IPS DF 6.9 (cell line): ENCODE measurements around the gene RFC2.
"Not testable (repeated sequence)": the region's sequence is repeated elsewhere in the genome, so short reads cannot be mapped to it uniquely, and the experiment has no call there.

Experiments used
- DNase-seq: peaks from one replicate; pipeline ENCODE4 v3.0.0-alpha.2; 2013; ENCODE audit warnings: low read depth, low spot score
- H3K27ac ChIP-seq: one replicate; pipeline ENCODE4 v1.5.1; 2013; ENCODE audit warnings: low read length, control low read depth
- H3K27me3 ChIP-seq: 2 replicates; pipeline ENCODE4 v1.6.1; 2013; ENCODE audit warnings: mild to moderate bottlenecking, low read length; ENCODE audit not compliant: control insufficient read depth, insufficient read depth
- H3K36me3 ChIP-seq: 2 replicates; pipeline ENCODE4 v1.6.1; 2013; ENCODE audit warnings: low read length; ENCODE audit not compliant: control insufficient read depth, insufficient read depth
- H3K4me1 ChIP-seq: 2 replicates; pipeline ENCODE4 v1.6.1; 2013; ENCODE audit warnings: low read length; ENCODE audit not compliant: control insufficient read depth, insufficient read depth
- H3K4me3 ChIP-seq: 2 replicates; pipeline ENCODE4 v1.5.1; 2013; ENCODE audit warnings: mild to moderate bottlenecking, low read length
- H3K9me3 ChIP-seq: 2 replicates; pipeline ENCODE4 v1.6.1; 2013; ENCODE audit warnings: low read length, inconsistent platforms; ENCODE audit not compliant: control insufficient read depth, insufficient read depth
- WGBS: extraction: QIAGEN DNeasy Blood & Tissue Kit; methylation state at CpG from one replicate; pipeline ENCODE4 v1.1.7; 2013; ENCODE audit warnings: mixed read lengths, missing lambda C conversion rate; ENCODE audit not compliant: insufficient read length, insufficient coverage; 5-methylcytosine and 5-hydroxymethylcytosine counted together

RFC2 gene

DNA sequence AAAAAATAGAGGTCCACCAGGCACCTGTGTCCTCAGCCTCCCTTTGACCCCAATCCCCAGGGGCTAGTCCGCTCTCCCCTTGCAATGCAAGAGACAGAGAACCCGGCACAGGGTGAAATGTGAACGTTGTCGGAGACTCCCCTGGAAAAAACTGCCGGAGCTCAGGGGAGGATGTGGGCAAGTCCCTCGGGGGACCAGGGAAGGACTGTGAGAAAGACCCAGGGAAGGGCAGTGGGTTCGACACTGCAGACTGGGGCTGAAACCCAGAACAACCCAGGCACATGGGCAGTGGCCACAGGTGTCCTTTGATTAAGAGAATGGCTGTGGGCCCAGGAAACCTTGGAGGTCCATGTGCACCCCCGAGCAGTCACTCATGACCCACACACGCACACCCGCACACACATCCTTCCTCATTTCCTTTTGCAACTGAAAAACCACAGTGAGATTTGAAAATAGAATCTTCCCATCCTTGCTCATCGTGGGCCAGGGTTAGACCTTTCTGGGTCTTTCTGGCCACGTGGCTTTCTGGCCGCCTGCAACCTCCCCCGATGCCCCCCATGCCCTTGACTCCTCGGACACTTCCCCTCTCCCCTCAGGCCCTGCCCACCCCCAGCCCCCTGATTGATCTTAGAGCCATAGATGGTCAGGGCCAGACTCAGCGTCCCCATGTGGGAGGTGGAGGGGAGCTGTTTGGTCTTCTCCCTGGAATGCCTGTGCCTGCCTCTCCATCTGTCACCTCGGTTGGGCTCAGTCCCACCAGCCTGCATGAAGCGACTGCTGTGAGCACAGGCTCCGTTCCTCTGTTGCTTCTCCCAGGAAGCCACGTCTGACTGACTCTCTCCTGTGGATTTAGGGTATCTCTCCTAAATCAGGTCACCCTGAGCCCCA is 36.5 kb downstream of the RFC2 start:
- Histone ChIP-seq H3K9me3 (no peaks in the 10 kb centered on the region), H3K4me3 (no peak overlapping the region), H3K27me3 (no peaks in the 10 kb centered on the region; the same call in 1 of the 2 replicates), H3K36me3 (no peaks in the 10 kb centered on the region), H3K27ac (no peak overlapping the region), H3K4me1 (no peaks in the 10 kb centered on the region)
- WGBS: no CpG with 5 or more reads among the region's 20 CpGs
- DNase-seq: no peak

GRCh38 chr7:74216361-74216761 is 37.8 kb downstream of the RFC2 start:
- Histone ChIP-seq H3K36me3 (no peaks in the 10 kb centered on the region), H3K27me3 (no peaks in the 10 kb centered on the region; the same call in 1 of the 2 replicates), H3K9me3 (no peaks in the 10 kb centered on the region), H3K4me1 (no peaks in the 10 kb centered on the region), H3K4me3 (no peak overlapping the region), H3K27ac (no peak overlapping the region)
- no peak for DNase-seq
- no CpG with 5 or more reads among the region's 8 CpGs for WGBS

DNA sequence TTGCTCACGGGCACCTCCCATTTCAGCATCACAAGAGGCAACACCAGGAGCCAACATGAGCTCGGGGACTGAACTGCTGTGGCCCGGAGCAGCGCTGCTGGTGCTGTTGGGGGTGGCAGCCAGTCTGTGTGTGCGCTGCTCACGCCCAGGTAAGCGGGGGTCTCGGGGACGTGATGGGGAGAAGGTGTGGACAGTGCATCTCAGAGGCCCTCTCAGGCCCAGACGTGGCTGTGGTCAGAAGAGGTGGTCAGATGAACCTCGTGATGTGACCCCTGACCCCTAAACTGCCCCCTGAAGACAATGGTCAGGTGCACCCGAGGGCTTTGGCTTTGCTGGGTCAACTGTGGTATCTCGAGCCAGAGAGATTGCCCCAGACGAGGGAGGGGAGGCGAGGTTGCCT is 38.3 kb downstream of the RFC2 start:
- no peak for DNase-seq
- H3K27me3 ChIP-seq: no peaks in the 10 kb centered on the region; the same call in 1 of the 2 replicates
- H3K36me3 ChIP-seq: no peaks in the 10 kb centered on the region
- no peak overlapping the region for H3K4me3 ChIP-seq
- no CpG with 5 or more reads among the region's 15 CpGs for WGBS
- H3K4me1 ChIP-seq: no peaks in the 10 kb centered on the region
- no peaks in the 10 kb centered on the region for H3K9me3 ChIP-seq
- H3K27ac ChIP-seq: no peak overlapping the region

GRCh38 chr7:74214816-74215630 is 39.2 kb downstream of the RFC2 start:
- WGBS: no CpG with 5 or more reads among the region's 21 CpGs
- Histone ChIP-seq H3K9me3 (no peaks in the 10 kb centered on the region), H3K36me3 (no peaks in the 10 kb centered on the region), H3K4me1 (no peaks in the 10 kb centered on the region), H3K27me3 (no peaks in the 10 kb centered on the region; the same call in 1 of the 2 replicates), H3K27ac (no peak overlapping the region), H3K4me3 (no peak overlapping the region)
- DNase-seq: no peak

DNA sequence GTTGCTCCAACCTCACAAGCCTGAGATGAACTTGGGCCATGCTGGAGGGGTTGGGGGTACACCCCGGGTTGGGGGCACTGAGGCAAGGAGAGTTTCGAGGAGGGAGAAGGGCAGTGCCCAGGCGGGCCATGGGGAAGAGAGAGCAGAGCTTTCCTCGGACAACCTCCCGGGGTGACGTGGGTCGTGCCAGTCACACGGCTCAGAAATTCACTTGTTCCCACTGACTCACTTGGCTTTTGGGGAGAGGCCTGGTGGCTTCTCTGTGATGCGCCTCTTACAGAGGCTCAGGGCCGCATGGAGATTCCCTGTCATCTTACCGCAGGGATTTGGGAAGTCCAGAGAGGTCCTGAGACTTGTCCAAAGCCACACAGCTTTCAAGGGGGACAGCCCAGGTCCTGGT is 41.5 kb downstream of the RFC2 start:
- no peaks in the 10 kb centered on the region for H3K36me3 ChIP-seq
- H3K4me1 ChIP-seq: no peaks in the 10 kb centered on the region
- DNase-seq: no peak
- no peak overlapping the region for H3K27ac ChIP-seq
- H3K9me3 ChIP-seq: no peaks in the 10 kb centered on the region
- no peak overlapping the region for H3K4me3 ChIP-seq
- no CpG with 5 or more reads among the region's 11 CpGs for WGBS
- H3K27me3 ChIP-seq: no peaks in the 10 kb centered on the region; the same call in 1 of the 2 replicates

DNA sequence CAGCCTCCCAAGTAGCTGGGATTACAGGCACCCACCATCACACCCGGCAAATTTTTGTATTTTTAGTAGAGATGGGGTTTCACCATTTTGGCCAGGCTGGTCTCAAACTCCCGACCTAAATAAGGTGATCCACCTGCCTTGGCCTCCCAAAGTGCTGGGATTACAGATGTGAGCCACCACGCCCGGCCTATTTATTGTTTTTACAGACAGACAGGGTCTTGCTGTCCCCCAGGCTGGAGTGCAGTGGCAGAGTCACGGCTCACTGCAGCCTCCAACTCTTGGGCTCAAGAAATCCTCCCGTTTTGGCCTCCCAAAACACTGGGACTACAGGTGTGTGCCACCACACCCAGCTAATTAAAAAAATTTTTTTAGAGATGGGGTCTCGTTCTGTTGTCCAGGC is 46.0 kb downstream of the RFC2 start:
- WGBS: no CpG with 5 or more reads among the region's 7 CpGs
- H3K4me3 ChIP-seq, H3K4me1 ChIP-seq, H3K9me3 ChIP-seq, DNase-seq, H3K36me3 ChIP-seq, H3K27ac ChIP-seq, H3K27me3 ChIP-seq: not testable (repeated sequence)

- Histone ChIP-seq H3K4me3 (no peak overlapping the region), H3K4me1 (no peaks in the 10 kb centered on the region), H3K36me3 (no peaks in the 10 kb centered on the region), H3K27me3 (no peaks in the 10 kb centered on the region), H3K9me3 (no peaks in the 10 kb centered on the region), H3K27ac (no peak overlapping the region)
- no CpG with 5 or more reads among the region's 11 CpGs for WGBS
- DNase-seq: no peak
Measured at GRCh38 chr7:74207586-74207985, 46.6 kb downstream of the RFC2 start.

- no peaks in the 10 kb centered on the region for H3K36me3 ChIP-seq
- WGBS: no CpG with 5 or more reads among the region's 23 CpGs
- no peaks in the 10 kb centered on the region for H3K27me3 ChIP-seq
- H3K4me3 ChIP-seq: no peak overlapping the region
- H3K9me3 ChIP-seq: no peaks in the 10 kb centered on the region
- H3K27ac ChIP-seq: no peak overlapping the region
- no peaks in the 10 kb centered on the region for H3K4me1 ChIP-seq
- DNase-seq: peak; percentile 76
Measured at GRCh38 chr7:74206589-74207120, 47.5 kb downstream of the RFC2 start.

DNA sequence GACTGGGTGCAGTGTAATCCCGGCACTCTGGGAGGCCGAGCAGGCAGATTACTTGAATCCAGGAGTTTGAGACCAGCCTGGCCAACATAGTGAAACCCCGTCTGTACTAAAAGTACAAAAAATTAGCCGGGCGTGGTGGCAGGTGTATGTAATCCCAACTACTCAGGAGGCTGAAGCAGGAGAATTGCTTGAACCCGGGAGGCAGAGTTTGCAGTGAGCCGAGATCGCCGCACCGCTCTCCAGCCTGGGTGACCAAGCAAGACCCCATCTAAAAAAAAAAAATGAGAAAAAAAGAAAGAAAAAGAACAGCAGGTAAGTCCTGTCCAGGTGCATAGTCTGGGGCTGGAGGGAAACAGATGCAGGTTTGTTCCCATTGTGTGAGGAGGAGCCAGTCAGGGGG is 48.1 kb downstream of the RFC2 start:
- no CpG with 5 or more reads among the region's 10 CpGs for WGBS
- not testable (repeated sequence) for H3K27ac ChIP-seq, H3K27me3 ChIP-seq, H3K4me1 ChIP-seq, H3K9me3 ChIP-seq, DNase-seq, H3K36me3 ChIP-seq, H3K4me3 ChIP-seq

DNA sequence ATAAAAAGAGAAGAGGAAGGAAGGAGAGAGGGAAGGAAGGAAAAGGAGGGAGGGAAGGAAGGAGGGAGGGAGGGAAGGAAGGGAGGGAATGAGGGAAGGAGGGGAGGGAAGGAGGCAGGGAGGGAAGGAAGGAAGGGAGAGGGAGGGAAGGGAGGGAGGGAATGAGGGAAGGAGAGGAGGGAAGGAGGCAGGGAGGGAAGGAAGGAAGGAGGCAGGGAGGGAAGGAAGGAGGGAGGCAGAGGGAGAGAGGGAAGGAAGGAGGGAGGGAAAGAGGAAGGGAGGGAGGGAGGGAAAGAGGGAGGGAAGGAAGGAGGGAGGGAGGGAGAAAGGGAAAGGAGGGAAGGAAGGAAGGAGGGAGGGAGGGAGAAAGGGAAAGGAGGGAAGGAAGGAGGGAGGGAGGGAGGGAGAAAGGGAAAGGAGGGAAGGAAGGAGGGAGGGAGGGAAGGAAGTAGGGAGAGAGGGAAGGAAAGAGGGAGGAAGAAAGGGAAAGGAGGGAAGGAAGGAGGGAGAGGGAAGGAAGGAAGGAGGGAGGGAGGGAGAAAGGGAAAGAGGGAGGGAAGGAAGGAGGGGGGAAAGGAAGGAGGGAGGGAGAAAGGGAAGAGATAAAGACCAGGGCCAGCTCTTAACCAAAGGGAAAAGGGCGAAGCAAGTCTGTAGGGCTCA is 50.1 kb downstream of the RFC2 start:
- no peak for DNase-seq
- WGBS: no CpG with 5 or more reads among the region's 1 CpG
- H3K27me3 ChIP-seq: no peaks in the 10 kb centered on the region
- no peak overlapping the region for H3K27ac ChIP-seq
- no peaks in the 10 kb centered on the region for H3K9me3 ChIP-seq
- no peaks in the 10 kb centered on the region for H3K4me1 ChIP-seq
- no peak overlapping the region for H3K4me3 ChIP-seq
- no peaks in the 10 kb centered on the region for H3K36me3 ChIP-seq
